Stomach (tissue), 9 donors: Measurements from ENCODE around the gene TDG. TPM values are rescaled to one million over a fixed set of nuclear protein-coding genes. Genes with fewer than 3 reads are reported as not detected.

Experiments used
- DNase-seq, 2 donors: peaks; one replicate each; pipeline versions ENCODE4 v3.0.0 to v3.0.0-alpha.2; 2013 to 2019
- H3K27ac ChIP-seq, 5 donors: fragments of 200-600 bp in 4 of 5; sonication (generic) in 4 of 5; one replicate each; pipeline ENCODE4 v1.5.1; 2013 to 2019; ENCODE audit warnings: mild to moderate bottlenecking in 1 of 5, moderate library complexity in 1 of 5
- H3K27me3 ChIP-seq, 3 donors: fragments of 200-600 bp; sonication (generic); one replicate each; pipeline ENCODE4 v1.5.1; 2017 to 2019; ENCODE audit warnings: mixed run types in 1 of 3
- H3K36me3 ChIP-seq, 4 donors: fragments of 200-600 bp; sonication (generic); 1 replicate in 3 of 4; 2 replicates in 1 of 4; pipeline ENCODE4 v1.5.1; 2016 to 2019
- H3K4me1 ChIP-seq, 4 donors: fragments of 200-600 bp; sonication (generic); one replicate each; pipeline ENCODE4 v1.5.1; 2016 to 2019
- H3K4me3 ChIP-seq, 4 donors: fragments of 200-600 bp; sonication (generic) in 3 of 4; one replicate each; pipeline ENCODE4 v1.5.1; 2016 to 2019; ENCODE audit warnings: mild to moderate bottlenecking in 1 of 4
- H3K9me3 ChIP-seq, 4 donors: fragments of 200-600 bp; sonication (generic); one replicate each; pipeline ENCODE4 v1.5.1; 2016 to 2019
- EP300 ChIP-seq: sonication (generic); formaldehyde crosslinking; IDR thresholded peaks from one replicate; pipeline ENCODE4 v1.6.1; 2017; ENCODE audit warnings: antibody characterized with exemption
- POLR2A ChIP-seq, 4 donors: fragments of 450-650 bp; IDR thresholded peaks; one replicate each; pipeline ENCODE4 v1.6.1; 2016; ENCODE audit warnings: antibody characterized with exemption in 4 of 4, control low read depth in 2 of 4, mild to moderate bottlenecking in 1 of 4, moderate library complexity in 1 of 4
- POLR2AphosphoS5 ChIP-seq, 3 donors: sonication (generic); formaldehyde crosslinking; IDR thresholded peaks; one replicate each; pipeline ENCODE4 v1.6.1; 2016; ENCODE audit warnings: antibody characterized with exemption in 3 of 3
- WGBS, 5 donors: extraction: QIAGEN DNeasy Blood & Tissue Kit in 3 of 5; methylation state at CpG; one replicate each; pipeline versions ENCODE4 v1.1.5 to v1.1.7; 2013 to 2018; 5-methylcytosine and 5-hydroxymethylcytosine counted together
- intact Hi-C: fragments of 100-400 bp; cut with DNase I; formaldehyde crosslinking; loops from one replicate; pipeline ENCODE4 v1.15.1; 2023; ENCODE audit warnings: low total_unique reads
- polyA plus RNA-seq, 3 donors: library from polyadenylated mRNA; stranded (reverse); fragments of 200-250 nt; gene quantifications; one replicate each; pipeline ENCODE4 v1.2.3, GENCODE V29; 2013
- total RNA-seq, 5 donors: library from RNA; depleted of rRNA; stranded (reverse); fragments of >200 nt; gene quantifications; one replicate each; pipeline versions ENCODE4 v1.1.0 to v1.2.3, GENCODE V29; 2014 to 2016
- TF ChIP-seq, protein P1 (sequence below), 7 experiments: fragments of 450-650 bp in 4 of 7; fragments of 200-600 bp in 3 of 7; sonication (generic) in 3 of 7; IDR thresholded peaks; one replicate each; pipeline ENCODE4 v1.5.1; 2016 to 2019; ENCODE audit warnings: antibody characterized with exemption in 7 of 7, control low read depth in 2 of 7, mild to moderate bottlenecking in 1 of 7
- donor health status: healthy with polysubstance abuse.
- donor health status: Bipolar disorder and iron deficiency.
- donor health status: healthy.

The TDG gene
- total and polyA plus RNA-seq, 8 donors: 9.2 to 44.1 (median 18.1) TPM

DNA sequence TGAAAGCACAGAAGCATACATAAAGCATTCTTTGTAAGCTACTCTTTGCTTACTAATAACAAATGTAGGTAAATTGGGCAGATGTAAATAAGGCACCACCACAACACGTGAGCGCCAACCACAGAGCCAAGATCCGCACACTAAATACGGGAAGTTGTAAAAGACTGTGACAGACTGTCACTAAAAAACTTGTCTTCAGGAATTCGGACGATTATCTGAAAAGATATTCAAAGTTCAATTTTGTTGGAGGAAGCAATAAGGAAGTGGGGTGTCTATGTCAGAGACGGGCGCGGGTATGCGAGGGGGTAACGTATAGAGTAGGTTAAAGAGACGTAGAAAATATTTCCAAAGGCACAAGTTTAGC is 37.0 kb upstream of the TDG start:
- no peaks in the 10 kb centered on the region for H3K27me3 ChIP-seq
- no peaks in the 10 kb centered on the region for H3K9me3 ChIP-seq
- peaks cover 27 to 43% (median 36%) of the 10 kb centered on the region in 4 donors for H3K4me1 ChIP-seq
- H3K36me3 ChIP-seq: peaks cover 9 to 19% (median 14%) of the 10 kb centered on the region in 4 donors
- peak overlapping the region; percentile 64 to 88 (median 81) for H3K4me3 ChIP-seq
- peak; percentile 33 to 57 for DNase-seq
- intact Hi-C loops: no loop called here
- 13 to 35% (median 15%) methylated on average over 12 of the region's 12 CpGs for WGBS, 5 donors
- no peak for TF ChIP-seq POLR2A (IDR thresholded peaks at IDR 0.05)
- TF ChIP-seq POLR2AphosphoS5 (IDR thresholded peaks at IDR 0.05): no peak
- TF ChIP-seq, protein P1, sequence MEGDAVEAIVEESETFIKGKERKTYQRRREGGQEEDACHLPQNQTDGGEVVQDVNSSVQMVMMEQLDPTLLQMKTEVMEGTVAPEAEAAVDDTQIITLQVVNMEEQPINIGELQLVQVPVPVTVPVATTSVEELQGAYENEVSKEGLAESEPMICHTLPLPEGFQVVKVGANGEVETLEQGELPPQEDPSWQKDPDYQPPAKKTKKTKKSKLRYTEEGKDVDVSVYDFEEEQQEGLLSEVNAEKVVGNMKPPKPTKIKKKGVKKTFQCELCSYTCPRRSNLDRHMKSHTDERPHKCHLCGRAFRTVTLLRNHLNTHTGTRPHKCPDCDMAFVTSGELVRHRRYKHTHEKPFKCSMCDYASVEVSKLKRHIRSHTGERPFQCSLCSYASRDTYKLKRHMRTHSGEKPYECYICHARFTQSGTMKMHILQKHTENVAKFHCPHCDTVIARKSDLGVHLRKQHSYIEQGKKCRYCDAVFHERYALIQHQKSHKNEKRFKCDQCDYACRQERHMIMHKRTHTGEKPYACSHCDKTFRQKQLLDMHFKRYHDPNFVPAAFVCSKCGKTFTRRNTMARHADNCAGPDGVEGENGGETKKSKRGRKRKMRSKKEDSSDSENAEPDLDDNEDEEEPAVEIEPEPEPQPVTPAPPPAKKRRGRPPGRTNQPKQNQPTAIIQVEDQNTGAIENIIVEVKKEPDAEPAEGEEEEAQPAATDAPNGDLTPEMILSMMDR (IDR thresholded peaks at IDR 0.05): no peak
- TF ChIP-seq EP300: no peak
- H3K27ac ChIP-seq: peak overlapping the region; percentile 11 to 97 (median 94)

DNA sequence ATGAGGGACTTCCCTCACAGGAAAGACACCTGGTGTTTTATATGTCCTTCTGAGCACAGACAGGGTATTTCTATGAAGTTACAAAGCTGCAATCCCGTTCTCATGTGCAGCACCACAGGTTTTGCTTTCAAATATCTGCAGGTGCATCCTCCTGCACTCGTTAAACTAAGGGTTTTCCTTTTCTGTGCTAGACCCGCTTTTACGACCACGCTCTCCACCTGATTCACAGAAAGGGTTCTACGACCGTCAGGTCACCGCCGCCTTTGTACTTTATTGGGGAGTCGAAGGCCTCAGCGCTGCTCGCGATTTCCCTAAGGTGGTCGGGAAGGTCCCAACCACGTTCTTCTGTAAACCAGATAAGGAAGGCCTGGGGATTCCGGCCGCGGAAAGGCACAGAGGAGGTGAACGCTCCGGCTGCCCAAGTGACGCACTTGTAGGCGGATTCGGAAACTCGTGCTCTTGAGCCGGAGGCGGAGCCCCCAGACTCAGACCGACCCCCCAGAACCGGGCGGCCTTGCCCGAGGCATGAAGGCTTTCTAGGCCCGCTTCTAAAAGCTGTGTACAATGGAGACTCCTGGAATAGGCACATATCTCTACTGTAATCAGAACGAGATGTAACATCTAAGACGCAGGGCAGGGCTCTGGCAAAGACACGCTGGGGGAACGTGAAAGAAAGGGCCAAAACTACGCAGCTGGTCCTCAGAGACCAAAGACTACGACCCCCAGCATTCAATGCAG is 36.5 kb upstream of the TDG start:
- 1 to 2% (median 1%) methylated on average over 22 to 37 of the region's 37 CpGs for WGBS, 5 donors
- Histone ChIP-seq H3K4me1 (peaks cover 30 to 48% (median 39%) of the 10 kb centered on the region in 4 donors), H3K9me3 (no peaks in the 10 kb centered on the region), H3K4me3 (peak overlapping the region; percentile 64 to 88 (median 81)), H3K27ac (peak overlapping the region; percentile 60 to 97 (median 94)), H3K36me3 (peaks cover 15 to 25% (median 20%) of the 10 kb centered on the region in 4 donors), H3K27me3 (no peaks in the 10 kb centered on the region)
- peak; percentile 82 to 96 for DNase-seq
- intact Hi-C loops: no loop called here
- peak in 2 of 3 donors; percentile 61 to 62 for TF ChIP-seq POLR2AphosphoS5 (IDR thresholded peaks at IDR 0.05)
- no peak for TF ChIP-seq EP300
- peak in 1 of 4 donors; percentile 34 for TF ChIP-seq POLR2A (IDR thresholded peaks at IDR 0.05)
- TF ChIP-seq, protein P1 (IDR thresholded peaks at IDR 0.05): no peak

DNA sequence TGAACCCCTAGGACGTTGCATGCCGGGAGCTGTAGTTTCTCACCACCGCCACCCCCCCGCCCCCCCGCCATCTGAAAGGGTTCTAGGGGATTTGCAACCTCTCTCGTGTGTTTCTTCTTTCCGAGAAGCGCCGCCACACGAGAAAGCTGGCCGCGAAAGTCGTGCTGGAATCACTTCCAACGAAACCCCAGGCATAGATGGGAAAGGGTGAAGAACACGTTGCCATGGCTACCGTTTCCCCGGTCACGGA is 36.0 kb upstream of the TDG start:
- no peak for DNase-seq
- H3K4me3 ChIP-seq: peak overlapping the region; percentile 64 to 88 (median 81)
- H3K36me3 ChIP-seq: peaks cover 17 to 30% (median 25%) of the 10 kb centered on the region in 4 donors
- 0 to 1% (median 0%) methylated on average over 18 of the region's 18 CpGs for WGBS, 5 donors
- no peaks in the 10 kb centered on the region for H3K9me3 ChIP-seq
- H3K27ac ChIP-seq: peak overlapping the region; percentile 63 to 97 (median 94)
- TF ChIP-seq POLR2AphosphoS5 (IDR thresholded peaks at IDR 0.05) (no peak), POLR2A (IDR thresholded peaks at IDR 0.05) (no peak), EP300 (no peak)
- TF ChIP-seq, protein P1 (IDR thresholded peaks at IDR 0.05): no peak
- intact Hi-C loops: no loop called here
- H3K4me1 ChIP-seq: peaks cover 30 to 53% (median 41%) of the 10 kb centered on the region in 4 donors
- no peaks in the 10 kb centered on the region for H3K27me3 ChIP-seq

DNA sequence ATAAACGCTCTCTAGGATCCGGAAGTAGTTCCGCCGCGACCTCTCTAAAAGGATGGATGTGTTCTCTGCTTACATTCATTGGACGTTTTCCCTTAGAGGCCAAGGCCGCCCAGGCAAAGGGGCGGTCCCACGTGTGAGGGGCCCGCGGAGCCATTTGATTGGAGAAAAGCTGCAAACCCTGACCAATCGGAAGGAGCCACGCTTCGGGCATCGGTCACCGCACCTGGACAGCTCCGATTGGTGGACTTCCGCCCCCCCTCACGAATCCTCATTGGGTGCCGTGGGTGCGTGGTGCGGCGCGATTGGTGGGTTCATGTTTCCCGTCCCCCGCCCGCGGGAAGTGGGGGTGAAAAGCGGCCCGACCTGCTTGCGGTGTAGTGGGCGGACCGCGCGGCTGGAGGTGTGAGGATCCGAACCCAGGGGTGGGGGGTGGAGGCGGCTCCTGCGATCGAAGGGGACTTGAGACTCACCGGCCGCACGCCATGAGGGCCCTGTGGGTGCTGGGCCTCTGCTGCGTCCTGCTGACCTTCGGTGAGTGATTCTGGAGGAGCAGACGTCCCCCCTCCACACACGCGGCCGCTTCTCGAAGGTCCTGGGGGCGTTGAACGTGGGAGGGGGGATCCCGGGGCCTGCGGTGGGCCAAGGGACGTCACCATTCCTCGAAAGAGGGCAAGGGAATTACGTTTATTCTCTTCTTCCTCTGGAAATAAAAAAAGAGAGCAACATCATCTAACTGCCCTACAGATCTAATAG is 35.5 kb upstream of the TDG start, which contains the start of gene HSP90B1:
TSS of gene HSP90B1 (plus strand) at position 377 of the 753 bp plus-strand sequence. CDS start at position 483, 106 bp downstream.
- intact Hi-C loops: no loop called here
- DNase-seq: peak; percentile 99 to 100
- peak within 1 kb of the TSS; percentile 94 to 97 (median 94) for H3K27ac ChIP-seq
- no peaks in the 10 kb centered on the region for H3K27me3 ChIP-seq
- no peaks in the 10 kb centered on the region for H3K9me3 ChIP-seq
- peaks cover 17 to 35% (median 30%) of the 10 kb centered on the region in 4 donors for H3K36me3 ChIP-seq
- peak; percentile 39 for TF ChIP-seq EP300
- peak; percentile 83 to 94 (median 90) for TF ChIP-seq POLR2AphosphoS5 (IDR thresholded peaks at IDR 0.05)
- TF ChIP-seq, protein P1 (IDR thresholded peaks at IDR 0.05): no peak
- peak in 2 of 4 donors; percentile 58 to 88 for TF ChIP-seq POLR2A (IDR thresholded peaks at IDR 0.05)
- WGBS, 5 donors: 0 to 1% (median 1%) methylated on average over 31 to 56 of the region's 56 CpGs
- peaks cover 30 to 58% (median 46%) of the 10 kb centered on the region in 4 donors for H3K4me1 ChIP-seq
- H3K4me3 ChIP-seq: peak within 1 kb of the TSS; percentile 64 to 88 (median 81)
